DOHH2 (cell line): Measurements from ENCODE around the gene MDFI.

Experiments
- CTCF ChIP-seq: fragments of 200-600 bp; sonication (generic); IDR thresholded peaks from one replicate; pipeline ENCODE4 v1.5.1; 2014; ENCODE audit warnings: antibody characterized with exemption, mild to moderate bottlenecking, low read depth, low read length; ENCODE audit not compliant: poor library complexity, severe bottlenecking
- EZH2phosphoT487 ChIP-seq: fragments of 200-600 bp; sonication (generic); IDR thresholded peaks from 2 replicates; pipeline ENCODE4 v1.6.1; 2017; ENCODE audit warnings: borderline replicate concordance, mild to moderate bottlenecking, antibody characterized with exemption, low read length, moderate library complexity, mixed read lengths

GRCh38 chr6:41626022-41626421 lies 12.2 kb upstream of the MDFI start:
- TF ChIP-seq CTCF (no peak), EZH2phosphoT487 (no peak)
